ENCODE measurements around the gene BTNL3. TPM values are rescaled to one million over a fixed set of nuclear protein-coding genes. Genes with fewer than 3 reads are reported as not detected.
A peak's percentile ranks its signal among the peaks of the same experiment; 100 is the strongest.
"Not testable (repeated sequence)": the region's sequence is repeated elsewhere in the genome, so short reads cannot be mapped to it uniquely, and the experiment has no call there.

The BTNL3 gene
- total and polyA plus RNA-seq, 9 of the 15 experiments (the other 6 are each of a cell fraction or from before 2014, with no cell fraction given), result 0.03 to 0.44 (median 0.04) TPM; not detected in 4

DNA sequence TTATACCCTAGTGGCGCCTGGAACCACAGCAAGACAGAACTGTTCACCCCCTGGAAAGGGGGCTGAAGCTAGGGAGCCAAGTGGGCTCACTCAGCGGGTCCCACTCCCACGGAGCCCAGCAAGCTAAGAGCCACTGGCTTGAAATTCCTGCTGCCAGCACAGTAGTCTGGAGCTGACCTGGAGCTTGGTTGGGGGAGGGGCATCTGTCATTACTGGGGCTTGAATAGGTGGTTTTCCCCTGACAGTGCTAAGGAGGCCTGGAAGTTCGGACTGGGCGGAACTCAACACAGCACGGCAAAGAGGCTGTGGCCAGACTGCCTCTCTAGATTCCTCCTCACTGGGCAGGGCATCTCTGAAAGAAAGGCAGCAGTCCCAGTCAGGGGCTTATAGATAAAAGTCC lies 19.5 kb downstream of the BTNL3 start:
- no peak overlapping the region; the same call in 1 of the 2 replicates for H2AFZ ChIP-seq (ENCODE audit: low read depth, low read length)
- no peaks in the 10 kb centered on the region for H3K36me3 ChIP-seq (ENCODE audit: control insufficient read depth, insufficient read depth, low read length)
- no TSS peak for BruUV-seq (replicated peaks)
- peak overlapping the region in 1 of 2 experiments; percentile 71; a peak in 2 of 4 replicates for H3K9ac ChIP-seq (ENCODE audit: insufficient read depth in 1 of 2, low read depth in 2 of 2, low read length in 2 of 2)
- peak in 3 of 4 experiments; percentile 0 to 1 (median 1) for DNase-seq (ENCODE audit: extremely low read depth in 1 of 4, low spot score in 3 of 4)
- H3K27me3 ChIP-seq (ENCODE audit: control insufficient read depth in 2 of 2, insufficient read depth in 2 of 2, low read length in 2 of 2), result no peaks in the 10 kb centered on the region
- H3K79me2 ChIP-seq (ENCODE audit: control insufficient read depth, insufficient read depth, low read length), result no peaks in the 10 kb centered on the region; the same call in 2 of the 3 replicates
- H3K4me1 ChIP-seq (replicated peaks in 1 of 2; ENCODE audit: control insufficient read depth in 2 of 2, insufficient read depth in 2 of 2, low read length in 2 of 2), result peaks cover 5 to 6% of the 10 kb centered on the region in 2 experiments; a peak in 2 of 5 replicates
- ChIA-PET POLR2A (interaction anchor here (0.6 kb wide), 2 partner anchors 16 to 18 kb away, joined by 3 read pairs; no protein-coding TSS in a partner anchor), CTCF (ENCODE audit: low intra/inter-chr PET ratio) (no interaction called here)
- no peaks in the 10 kb centered on the region for H3K9me3 ChIP-seq (replicated peaks; ENCODE audit: control insufficient read depth, insufficient read depth, low read depth, low read length)
- WGBS (ENCODE audit: insufficient coverage, low coverage, missing lambda C conversion rate), result 47% methylated on average over 6 of the region's 6 CpGs
- TF ChIP-seq ATF7 (IDR thresholded peaks at IDR 0.05), result no peak
- no peak overlapping the region for H3K27ac ChIP-seq (ENCODE audit: extremely low read depth, low read depth, low read length)
- H4K20me1 ChIP-seq (replicated peaks; ENCODE audit: control insufficient read depth, insufficient read depth, low read length), result no peaks in the 10 kb centered on the region
- H3K9me1 ChIP-seq (ENCODE audit: control insufficient read depth, insufficient read depth, low read length), result no peaks in the 10 kb centered on the region
- H3K4me2 ChIP-seq (ENCODE audit: insufficient read depth, low read length), result no peak overlapping the region
- in situ Hi-C loops (cut with MboI) (loop anchor here (5.0 kb wide), 1 partner anchor 66 kb away; no protein-coding TSS in a partner anchor), intact Hi-C loops (cut with micrococcal nuclease) (loop anchor here (10.0 kb wide), 1 partner anchor 63 kb away; no protein-coding TSS in a partner anchor)
- no peak for FAIRE-seq
- no peak overlapping the region for H3K4me3 ChIP-seq
- no peak for ATAC-seq

- H3K9me3 ChIP-seq (replicated peaks; ENCODE audit: control insufficient read depth, insufficient read depth, low read depth, low read length); DNase-seq (ENCODE audit: extremely low read depth in 1 of 4, low spot score in 3 of 4); H3K9ac ChIP-seq (ENCODE audit: insufficient read depth in 1 of 2, low read depth in 2 of 2, low read length in 2 of 2); H3K4me1 ChIP-seq (replicated peaks in 1 of 2; ENCODE audit: control insufficient read depth in 2 of 2, insufficient read depth in 2 of 2, low read length in 2 of 2); H3K9me1 ChIP-seq (ENCODE audit: control insufficient read depth, insufficient read depth, low read length); in situ Hi-C loops (cut with MboI); intact Hi-C loops (cut with micrococcal nuclease); H3K4me2 ChIP-seq (ENCODE audit: insufficient read depth, low read length); ATAC-seq; H3K36me3 ChIP-seq (ENCODE audit: control insufficient read depth, insufficient read depth, low read length); H3K27ac ChIP-seq (ENCODE audit: extremely low read depth, low read depth, low read length); BruUV-seq (replicated peaks); H4K20me1 ChIP-seq (replicated peaks; ENCODE audit: control insufficient read depth, insufficient read depth, low read length); H3K4me3 ChIP-seq; FAIRE-seq; H2AFZ ChIP-seq (ENCODE audit: low read depth, low read length); CTCF ChIA-PET (ENCODE audit: low intra/inter-chr PET ratio); H3K79me2 ChIP-seq (ENCODE audit: control insufficient read depth, insufficient read depth, low read length); H3K27me3 ChIP-seq (ENCODE audit: control insufficient read depth in 2 of 2, insufficient read depth in 2 of 2, low read length in 2 of 2): not testable (repeated sequence)
- peak; percentile 56 for TF ChIP-seq ZNF507 (tag; conservative IDR thresholded peaks at IDR 0.05)
- WGBS (ENCODE audit: insufficient coverage, low coverage, missing lambda C conversion rate), result 56% methylated on average over 4 of the region's 4 CpGs
- POLR2A ChIA-PET, result interaction anchor here (0.6 to 1.3 kb wide), 2 partner anchors 9 to 72 kb away, joined by 3 to 4 read pairs; no protein-coding TSS in a partner anchor
Observed at GRCh38 chr5:181010018-181010417, 21.4 kb downstream of the BTNL3 start.
